Measurements from ENCODE around the gene YPEL2.

Gene YPEL2

GRCh38 chr17:59330053-59330942 is 1.2 kb upstream of the YPEL2 start:
- no peak for DNase-seq (ENCODE audit: low read depth in 2 of 2)

DNA sequence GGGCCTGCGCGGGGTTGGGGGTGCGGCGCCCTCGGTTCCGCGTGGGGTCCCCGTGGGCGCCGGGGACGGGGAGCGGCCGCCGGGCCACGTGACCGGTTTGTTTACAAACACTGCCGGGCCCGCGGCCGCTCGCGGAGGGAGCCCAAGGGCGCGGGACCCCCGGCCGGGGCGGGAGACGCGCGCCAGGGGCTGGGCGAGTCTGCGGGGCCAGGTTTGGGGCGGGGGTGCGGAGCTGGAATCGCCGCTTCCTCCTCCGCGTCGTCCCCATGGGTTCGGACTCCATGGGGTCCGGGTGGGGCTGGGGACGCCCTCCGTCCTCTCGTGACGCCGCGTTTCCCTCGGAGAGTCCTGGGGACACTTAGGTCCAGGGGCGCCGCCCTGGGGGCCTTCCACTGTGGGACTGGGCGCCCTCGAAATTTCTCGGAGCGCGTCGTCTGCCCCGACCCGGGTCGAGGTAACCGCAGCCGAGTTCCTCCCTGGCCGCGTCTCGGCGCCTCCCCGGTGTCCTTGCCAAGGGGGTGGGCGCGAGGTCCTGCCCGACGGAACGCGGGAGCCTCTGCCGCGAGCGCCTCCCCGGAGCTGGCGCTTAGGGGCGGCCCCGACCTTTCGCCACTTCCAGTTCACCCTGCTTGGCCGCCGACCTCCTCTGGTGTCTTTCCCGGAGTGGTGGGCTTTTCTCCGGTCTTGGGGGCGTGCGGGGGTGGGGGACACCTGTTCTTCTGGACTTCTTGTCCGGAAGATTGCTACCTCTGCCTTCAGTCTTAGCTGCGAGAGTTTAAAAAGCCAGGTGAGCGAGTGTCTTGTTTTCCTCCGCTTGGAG is 684 bp downstream of the YPEL2 start:
- no peak for DNase-seq (ENCODE audit: low read depth in 2 of 2)

- DNase-seq (ENCODE audit: low read depth in 2 of 2): no peak
Observed at GRCh38 chr17:59332749-59333377, 1.4 kb downstream of the YPEL2 start.

DNA sequence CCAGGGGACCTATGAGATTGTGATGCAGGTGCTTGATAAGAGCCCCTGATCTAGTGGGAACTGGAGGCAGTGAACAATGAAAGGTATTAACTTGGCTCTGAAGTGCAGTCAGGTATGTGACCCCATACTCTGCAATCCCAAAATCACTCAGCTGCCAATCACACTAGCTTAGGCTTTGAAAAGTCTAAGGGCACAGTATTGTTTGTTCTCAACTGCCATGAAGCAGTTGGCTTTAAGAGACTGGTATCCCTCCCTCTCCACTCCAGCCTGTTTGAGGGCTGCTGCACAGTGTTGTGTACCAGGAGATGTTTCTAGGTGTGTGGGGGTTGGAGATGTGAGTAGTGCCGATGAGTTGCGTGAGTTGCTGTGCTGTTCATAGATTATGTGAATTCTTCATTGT is 2.4 kb downstream of the YPEL2 start:
- DNase-seq (ENCODE audit: low read depth in 2 of 2): no peak

DNA sequence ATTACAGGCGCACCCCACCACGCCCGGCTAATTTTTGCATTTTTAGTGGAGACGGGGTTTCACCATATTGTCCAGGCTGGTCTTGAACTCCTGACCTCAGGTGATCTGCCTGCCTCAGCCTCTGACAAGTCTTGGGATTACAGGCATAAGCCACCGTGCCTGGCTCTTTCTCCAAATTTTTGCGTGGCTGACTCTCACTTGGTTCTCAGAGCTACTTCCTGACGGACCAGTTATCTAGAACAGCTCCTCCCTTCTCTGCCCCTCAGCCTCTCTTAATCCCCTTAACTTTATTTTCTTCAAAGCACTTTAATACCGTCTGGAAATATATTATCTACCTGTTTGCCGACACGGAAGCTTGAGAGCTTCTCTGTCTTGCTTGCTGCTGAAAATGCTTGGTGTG is 4.2 kb downstream of the YPEL2 start:
- no peak for DNase-seq (ENCODE audit: low read depth in 2 of 2)

DNA sequence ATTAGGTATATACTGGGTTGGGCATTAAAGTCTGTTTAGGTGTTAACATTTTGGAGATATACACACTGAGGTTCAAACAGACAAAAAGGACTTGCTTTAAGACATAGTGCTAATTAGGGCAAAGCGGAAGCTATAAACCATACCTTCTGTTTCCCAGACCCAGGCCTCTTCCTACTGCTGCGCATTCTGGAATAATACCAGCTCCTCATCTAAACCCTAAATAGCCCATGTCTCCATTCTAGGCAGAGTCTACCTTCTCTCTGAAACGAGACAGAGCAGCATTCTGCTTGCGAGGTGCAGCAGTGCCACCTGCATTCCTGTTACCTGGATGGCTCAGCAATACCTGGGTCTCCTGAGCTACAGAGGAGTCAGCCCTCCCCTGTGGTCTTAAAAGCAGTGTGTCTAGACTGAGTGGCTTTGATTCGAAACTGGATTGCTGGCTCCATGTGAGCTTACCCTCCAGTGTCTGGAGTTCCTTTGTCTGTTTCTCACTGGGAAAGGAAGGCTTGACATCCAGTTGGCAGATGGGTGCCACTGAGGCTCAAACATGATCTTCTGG is 6.4 kb downstream of the YPEL2 start:
- DNase-seq (ENCODE audit: low read depth in 2 of 2): no peak

DNA sequence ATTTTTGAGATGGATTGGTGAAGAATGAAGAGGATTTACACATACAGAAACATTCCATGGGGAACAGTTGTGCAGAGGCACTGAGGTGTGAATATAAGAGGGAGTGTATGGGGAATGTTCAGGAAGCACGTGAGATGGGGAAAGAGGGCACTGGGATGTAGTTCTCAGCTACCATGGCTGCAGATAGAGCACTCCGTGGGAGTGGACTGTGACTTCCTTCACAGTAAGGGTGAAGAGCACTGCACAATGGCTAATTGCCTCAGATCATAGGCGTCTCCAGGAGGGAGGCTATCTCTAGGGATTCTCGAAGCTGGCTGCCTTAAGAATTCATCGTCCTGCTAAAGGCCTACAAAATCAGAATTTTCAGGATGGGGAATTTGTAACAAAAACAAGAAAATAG is 7.0 kb downstream of the YPEL2 start:
- DNase-seq (ENCODE audit: low read depth in 2 of 2): no peak

DNA sequence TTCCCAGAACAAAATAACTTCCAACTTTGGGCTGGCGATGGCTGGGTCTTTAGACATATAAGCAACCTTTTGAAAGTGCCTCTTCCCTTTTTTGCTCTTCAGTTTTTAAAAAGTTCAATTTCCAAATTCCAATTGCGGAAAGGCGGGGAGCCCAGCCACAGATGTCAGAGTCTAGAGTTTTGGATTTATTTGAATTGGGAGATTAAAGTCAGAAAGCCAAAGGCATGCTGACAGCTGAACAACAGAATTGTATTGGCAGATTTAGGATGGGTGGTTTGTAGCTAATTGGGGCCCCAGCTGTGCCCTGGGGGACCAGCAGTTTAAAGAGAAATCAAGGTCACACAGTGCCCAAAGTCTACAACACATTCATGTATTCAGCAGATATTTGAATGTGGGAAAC is 10.5 kb downstream of the YPEL2 start:
- DNase-seq (ENCODE audit: low read depth in 2 of 2): no peak

DNA sequence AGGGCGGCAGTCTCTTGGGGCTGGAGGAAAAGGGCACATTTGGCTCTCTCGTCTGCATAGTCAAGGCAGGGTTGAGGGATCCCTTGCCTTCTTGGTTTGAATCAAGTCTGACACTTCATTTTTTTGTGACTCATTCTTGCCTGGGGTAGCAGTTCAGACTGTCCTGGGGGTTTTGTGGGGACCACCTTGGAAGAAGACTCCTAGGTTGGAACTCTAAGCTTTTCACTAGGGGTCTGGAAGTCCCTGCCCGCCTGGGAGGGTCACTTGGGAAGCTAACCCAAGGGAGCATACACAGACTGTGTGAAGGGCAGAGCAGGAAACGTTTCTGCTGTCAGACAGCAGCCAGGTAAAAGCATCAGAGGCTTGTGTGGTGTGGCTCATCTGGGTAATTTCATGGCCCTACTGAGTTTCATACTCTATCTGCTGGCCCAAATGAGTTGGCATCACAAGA is 11.3 kb downstream of the YPEL2 start:
- DNase-seq (ENCODE audit: low read depth in 2 of 2): no peak

DNA sequence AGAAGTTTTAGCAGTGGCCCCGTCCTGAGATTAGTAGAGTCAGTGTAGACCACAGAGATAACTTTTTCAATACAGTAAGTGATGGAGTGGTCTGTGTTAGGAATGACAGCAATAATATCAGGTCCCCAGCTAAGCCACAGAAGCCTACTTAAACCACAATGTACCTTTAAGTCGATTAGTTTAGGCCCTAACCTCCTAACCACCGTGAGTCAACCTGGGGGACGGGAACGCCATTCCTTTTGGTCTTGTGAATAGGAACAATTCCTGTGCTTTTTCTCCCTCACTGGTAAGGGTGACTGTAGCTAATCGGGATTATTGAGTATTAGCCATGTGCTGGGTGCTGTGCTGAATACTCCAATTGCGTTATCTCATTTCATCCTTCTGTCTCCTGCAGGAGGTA is 14.0 kb downstream of the YPEL2 start:
- no peak for DNase-seq (ENCODE audit: low read depth in 2 of 2)

GRCh38 chr17:59346341-59346740 is 14.9 kb downstream of the YPEL2 start:
- no peak for DNase-seq (ENCODE audit: low read depth in 2 of 2)

- DNase-seq (ENCODE audit: low read depth in 2 of 2): no peak
Observed at GRCh38 chr17:59346876-59347407, 15.5 kb downstream of the YPEL2 start.

DNA sequence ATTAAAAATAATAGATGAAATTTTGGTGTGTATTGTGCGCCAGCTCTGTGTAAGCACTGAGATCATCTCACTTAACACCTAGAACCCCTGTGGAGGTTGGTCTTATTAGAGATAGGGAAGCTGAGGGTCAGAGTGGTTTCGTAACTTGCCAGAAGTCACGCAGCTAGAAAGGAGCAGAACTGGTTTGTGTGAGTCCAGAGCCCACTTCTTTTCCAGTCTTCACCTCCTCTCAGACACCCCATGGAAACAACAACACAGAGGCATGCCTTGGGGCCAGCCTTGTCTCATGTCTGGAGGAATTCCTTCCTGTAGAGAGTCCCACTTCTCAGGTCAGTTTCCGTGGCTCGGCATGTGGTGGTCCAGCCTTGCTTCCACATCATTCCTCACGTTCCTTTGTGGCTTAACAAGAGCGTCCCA is 16.5 kb downstream of the YPEL2 start:
- DNase-seq (ENCODE audit: low read depth in 2 of 2): no peak

- no peak for DNase-seq (ENCODE audit: low read depth in 2 of 2)
Observed at GRCh38 chr17:59349178-59349577, 17.7 kb downstream of the YPEL2 start.

- DNase-seq (ENCODE audit: low read depth in 2 of 2): no peak
Observed at GRCh38 chr17:59353106-59353854, 21.8 kb downstream of the YPEL2 start.

GRCh38 chr17:59353936-59354755 is 22.7 kb downstream of the YPEL2 start:
- no peak for DNase-seq (ENCODE audit: low read depth in 2 of 2)

GRCh38 chr17:59355030-59355701 is 23.7 kb downstream of the YPEL2 start:
- no peak for DNase-seq (ENCODE audit: low read depth in 2 of 2)

DNA sequence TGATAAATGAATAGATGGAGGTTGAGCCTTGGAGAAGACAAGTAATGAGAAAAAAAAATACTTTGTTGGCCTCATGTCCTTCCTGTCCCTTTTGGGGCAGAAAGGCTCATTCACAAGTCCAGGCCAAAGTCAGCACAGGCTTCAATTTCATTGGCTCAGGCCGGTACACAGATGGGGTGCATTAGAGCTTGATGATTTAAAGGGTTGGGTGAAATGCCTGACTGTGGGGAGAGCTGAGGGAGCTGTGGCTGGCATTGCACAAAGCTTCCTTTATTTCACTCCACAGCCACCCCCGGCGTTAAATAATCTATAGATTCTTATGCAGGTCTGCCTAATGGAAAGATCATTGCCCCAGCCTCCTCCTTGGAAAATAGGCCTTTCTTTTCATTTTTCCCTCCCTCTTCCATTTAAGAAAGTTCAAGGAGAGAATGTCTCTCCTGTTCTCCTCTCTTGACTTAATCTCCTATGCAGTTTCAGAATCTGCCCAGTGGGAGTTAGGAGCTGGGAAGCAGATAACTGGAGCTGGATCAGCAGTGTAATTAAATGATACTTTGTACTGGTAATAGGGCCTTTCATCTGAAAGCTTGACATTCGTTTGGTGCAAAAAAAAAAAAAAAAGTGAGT is 24.4 kb downstream of the YPEL2 start:
- no peak for DNase-seq (ENCODE audit: low read depth in 2 of 2)

DNA sequence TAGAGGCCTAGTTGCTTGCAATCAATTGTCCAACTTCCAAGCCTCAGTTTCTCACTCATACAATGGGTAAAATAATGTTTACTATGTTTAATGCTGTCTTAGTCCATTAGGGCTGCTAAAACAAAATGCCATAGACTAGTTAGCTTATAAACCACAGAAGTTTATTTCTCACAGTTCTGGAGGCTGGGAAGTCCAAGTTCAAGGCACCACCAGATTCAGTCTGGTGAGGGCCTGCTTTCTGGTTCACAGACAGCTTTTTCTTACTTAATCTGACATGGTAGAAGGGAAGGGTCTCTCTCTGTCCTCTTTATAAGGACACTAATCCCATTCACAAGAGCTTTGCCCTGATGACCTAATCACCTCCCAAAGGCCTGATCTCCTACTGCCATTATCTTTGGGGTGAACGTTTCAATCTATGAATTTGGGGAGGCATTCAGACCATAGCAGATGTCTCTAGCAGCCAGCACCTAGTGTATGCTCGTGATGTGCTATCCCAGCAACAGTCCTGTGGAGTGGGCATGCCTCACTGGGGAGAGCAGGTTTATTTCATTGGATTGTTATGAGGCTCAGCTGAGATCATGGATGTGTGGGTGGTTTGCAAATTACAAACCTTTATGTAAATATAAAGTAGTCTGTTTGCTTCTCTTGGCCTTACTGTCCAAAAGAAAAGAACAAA is 25.2 kb downstream of the YPEL2 start:
- no peak for DNase-seq (ENCODE audit: low read depth in 2 of 2)

Data from activated CD8-positive, alpha-beta memory T cell treated with anti-CD3 and anti-CD28 coated beads for 4 hours (primary cell).